HuH-7.5 (cell line): ENCODE data around the gene HOGA1.
A peak's percentile ranks its signal among the peaks of the same experiment; 100 is the strongest.

Experiments
- DNase-seq: peaks from one replicate; pipeline ENCODE4 v3.0.0; 2011; ENCODE audit warnings: low spot score

The HOGA1 gene

GRCh38 chr10:97584060-97584797 is at the start of gene HOGA1:
TSS of gene HOGA1 (plus strand) at chr10:97584389. CDS start at chr10:97584704, 315 bp downstream.
- DNase-seq: peak; percentile 56

- peak; percentile 60 for DNase-seq
These were observed 49.3 kb upstream of the HOGA1 start for GRCh38 chr10:97534746-97535367.

GRCh38 chr10:97537186-97537869 is 46.9 kb upstream of the HOGA1 start:
- no peak for DNase-seq

GRCh38 chr10:97538411-97538810 is 45.8 kb upstream of the HOGA1 start:
- DNase-seq: no peak

- DNase-seq: no peak
These were observed 45.4 kb upstream of the HOGA1 start for GRCh38 chr10:97538839-97539238.

GRCh38 chr10:97539523-97540200 is 44.5 kb upstream of the HOGA1 start:
- DNase-seq: no peak

- no peak for DNase-seq
These were observed 43.3 kb upstream of the HOGA1 start for GRCh38 chr10:97540669-97541500.

- no peak for DNase-seq
These were observed 41.8 kb upstream of the HOGA1 start for GRCh38 chr10:97542169-97543024.

- peak; percentile 39 for DNase-seq
These were observed 41.1 kb upstream of the HOGA1 start for GRCh38 chr10:97543025-97543546.

GRCh38 chr10:97546456-97547270 is 37.5 kb upstream of the HOGA1 start:
- no peak for DNase-seq

GRCh38 chr10:97547271-97547600 is 37.0 kb upstream of the HOGA1 start:
- no peak for DNase-seq

GRCh38 chr10:97547962-97548361 is 36.2 kb upstream of the HOGA1 start:
- no peak for DNase-seq

GRCh38 chr10:97548828-97549455 is 35.2 kb upstream of the HOGA1 start:
- DNase-seq: no peak

- no peak for DNase-seq
These were observed 34.4 kb upstream of the HOGA1 start for GRCh38 chr10:97549587-97550322.

GRCh38 chr10:97550336-97551149 is 33.6 kb upstream of the HOGA1 start:
- DNase-seq: no peak

GRCh38 chr10:97551271-97551670 is 32.9 kb upstream of the HOGA1 start:
- no peak for DNase-seq

- peak; percentile 70 for DNase-seq
These were observed 30.6 kb upstream of the HOGA1 start for GRCh38 chr10:97553575-97554031.
